Measurements from ENCODE around the gene OR5H2.

- TF ChIP-seq POLR2AphosphoS5 (IDR thresholded peaks at IDR 0.05) = no peak
- TF ChIP-seq CTCF (IDR thresholded peaks at IDR 0.05) = no peak
- no peak for TF ChIP-seq EP300 (IDR thresholded peaks at IDR 0.05)
- no peak for TF ChIP-seq POLR2A (IDR thresholded peaks at IDR 0.05)
Measured at GRCh38 chr3:98282205-98282604, at the start of gene OR5H2.
